Keratinocyte (primary cell): ENCODE results near the gene SRRT. TPM values are rescaled to one million over a fixed set of nuclear protein-coding genes. Genes with fewer than 3 reads are reported as not detected.

Source experiments
- DNase-seq: peaks from one replicate; pipeline ENCODE4 v3.0.0-alpha.2; 2011; ENCODE audit warnings: low read depth, missing footprints, low spot score
- FAIRE-seq: peaks from 2 replicates; lab custom pipeline; 2011; peaks lifted over from hg19 to GRCh38; lab: Jason Lieb, UNC
- H2AFZ ChIP-seq: 2 replicates; pipeline ENCODE4 v1.6.0; 2012; ENCODE audit warnings: low read length, control low read depth, inconsistent platforms; ENCODE audit not compliant: control insufficient read depth
- H3K27ac ChIP-seq: 2 replicates; pipeline ENCODE4 v1.5.1; 2011; ENCODE audit warnings: low read length; ENCODE audit not compliant: control insufficient read depth, insufficient read depth
- H3K27me3 ChIP-seq: 3 replicates; pipeline ENCODE4 v1.6.0; 2011; ENCODE audit warnings: low read length; ENCODE audit not compliant: control insufficient read depth, insufficient read depth; ENCODE audit errors: extremely low read depth
- H3K36me3 ChIP-seq, 2 experiments: 2 replicates in 1 of 2; 3 replicates in 1 of 2; pipeline ENCODE4 v1.5.1; 2011; ENCODE audit warnings: low read length in 2 of 2, mild to moderate bottlenecking in 1 of 2; ENCODE audit not compliant: control insufficient read depth in 2 of 2, insufficient read depth in 2 of 2; ENCODE audit errors: extremely low read depth in 1 of 2
- H3K4me1 ChIP-seq: 3 replicates; pipeline ENCODE4 v1.5.1; 2011; ENCODE audit warnings: low read length; ENCODE audit not compliant: control insufficient read depth, insufficient read depth; ENCODE audit errors: extremely low read depth
- H3K4me2 ChIP-seq: 3 replicates; pipeline ENCODE4 v1.6.0; 2011; ENCODE audit warnings: low read depth, low read length; ENCODE audit not compliant: control insufficient read depth, insufficient read depth; ENCODE audit errors: extremely low read depth
- H3K4me3 ChIP-seq, 3 experiments: fragments of 200-600 bp in 1 of 3; sonication (generic) in 1 of 3; 2 replicates in 2 of 3; 3 replicates in 1 of 3; pipeline ENCODE4 v1.5.1; 2011 to 2016; ENCODE audit warnings: low read length in 3 of 3, mild to moderate bottlenecking in 3 of 3, control low read depth in 2 of 3, inconsistent platforms in 1 of 3, low read depth in 1 of 3, mixed read lengths in 1 of 3, mixed run types in 1 of 3, moderate library complexity in 1 of 3; ENCODE audit not compliant: control insufficient read depth in 2 of 3, insufficient read depth in 2 of 3; ENCODE audit errors: extremely low read depth in 1 of 3
- H3K79me2 ChIP-seq: 2 replicates; pipeline ENCODE4 v1.6.0; 2012; ENCODE audit warnings: low read length; ENCODE audit not compliant: control insufficient read depth, insufficient read depth
- H3K9ac ChIP-seq: 3 replicates; pipeline ENCODE4 v1.6.0; 2011; ENCODE audit warnings: low read length; ENCODE audit not compliant: control insufficient read depth, insufficient read depth; ENCODE audit errors: extremely low read depth
- H3K9me1 ChIP-seq: 3 replicates; pipeline ENCODE4 v1.6.0; 2011; ENCODE audit warnings: low read length; ENCODE audit not compliant: control insufficient read depth, insufficient read depth; ENCODE audit errors: extremely low read depth
- H3K9me3 ChIP-seq: 2 replicates; pipeline ENCODE4 v1.5.1; 2012; ENCODE audit warnings: low read depth, low read length; ENCODE audit not compliant: control insufficient read depth
- H4K20me1 ChIP-seq: 3 replicates; pipeline ENCODE4 v1.6.0; 2011; ENCODE audit warnings: low read length; ENCODE audit not compliant: control insufficient read depth, insufficient read depth; ENCODE audit errors: extremely low read depth
- CTCF ChIP-seq, 3 experiments: IDR thresholded peaks in 1 of 3; conservative IDR thresholded peaks in 1 of 3; optimal IDR thresholded peaks in 1 of 3; 2 replicates in 2 of 3; 3 replicates in 1 of 3; pipeline versions ENCODE3 to v1.5.1; 2011; ENCODE audit warnings: low read length in 3 of 3, mild to moderate bottlenecking in 3 of 3, moderate library complexity in 2 of 3, control low read depth in 1 of 3, inconsistent platforms in 1 of 3; ENCODE audit not compliant: insufficient read depth in 2 of 3; ENCODE audit errors: extremely low read depth in 1 of 3
- EZH2 ChIP-seq: IDR thresholded peaks from one replicate; pipeline ENCODE4 v1.6.1; 2012; ENCODE audit warnings: inconsistent platforms, mild to moderate bottlenecking, low read length, moderate library complexity
- dilution Hi-C: fragments of 300-500 bp; cut with MboI; formaldehyde crosslinking; loops from one replicate; pipeline ENCODE4 v1.7.0; 2020; ENCODE audit warnings: low sequenced_read_pairs; ENCODE audit not compliant: extremely low pct_ligation_motif_present
- polyA plus RNA-seq, 5 experiments: library from polyadenylated mRNA; depleted of rRNA in 3 of 5; stranded (reverse) in 3 of 5; stranded (forward) in 1 of 5; unstranded in 1 of 5; fragments of >200 nt; gene quantifications; 1 replicate in 1 of 5; 2 replicates in 3 of 5; 3 replicates in 1 of 5; pipeline versions ENCODE4 v1.2.1 to v1.2.3, GENCODE V29; 2011 to 2012; ENCODE audit warnings: missing spikeins in 2 of 5, low read depth in 1 of 5, low replicate concordance in 1 of 5

Gene SRRT
- polyA plus RNA-seq, 1 donor (not counting 4 experiments of a cell fraction or from before 2014, with no cell fraction given): 42.2 TPM

- peak overlapping the region; percentile 83 for H3K4me2 ChIP-seq
- H3K4me3 ChIP-seq: no peak overlapping the region
- dilution Hi-C loops: no loop called here
- peak; percentile 91 for FAIRE-seq
- TF ChIP-seq EZH2: no peak
- TF ChIP-seq CTCF (optimal IDR thresholded peaks at IDR 0.05 in 1 of 3, IDR thresholded peaks at IDR 0.05 in 1 of 3, conservative IDR thresholded peaks at IDR 0.05 in 1 of 3; ENCODE audit: extremely low read depth in 1 of 3, insufficient read depth in 2 of 3, low read length in 3 of 3): no peak
- peak; percentile 69 for DNase-seq
- peaks cover 2% of the 10 kb centered on the region for H4K20me1 ChIP-seq
- H3K27ac ChIP-seq: peak overlapping the region; percentile 71
- H3K9ac ChIP-seq: no peak overlapping the region
- peaks cover 29% of the 10 kb centered on the region for H3K27me3 ChIP-seq
- H3K36me3 ChIP-seq: peaks cover 13 to 20% of the 10 kb centered on the region in 2 experiments
- peaks cover 40% of the 10 kb centered on the region for H3K4me1 ChIP-seq
- no peaks in the 10 kb centered on the region for H3K9me1 ChIP-seq
- no peak overlapping the region for H2AFZ ChIP-seq
- H3K9me3 ChIP-seq: no peaks in the 10 kb centered on the region
- peaks cover 24% of the 10 kb centered on the region for H3K79me2 ChIP-seq
Measured at GRCh38 chr7:100891568-100892247, 16.8 kb downstream of the SRRT start.

GRCh38 chr7:100892364-100893317, 17.7 kb downstream of the SRRT start:
- no peak for TF ChIP-seq EZH2
- no peak for TF ChIP-seq CTCF (optimal IDR thresholded peaks at IDR 0.05 in 1 of 3, IDR thresholded peaks at IDR 0.05 in 1 of 3, conservative IDR thresholded peaks at IDR 0.05 in 1 of 3; ENCODE audit: extremely low read depth in 1 of 3, insufficient read depth in 2 of 3, low read length in 3 of 3)
- Histone ChIP-seq H3K79me2 (peaks cover 18% of the 10 kb centered on the region), H3K27ac (no peak overlapping the region), H3K4me1 (peaks cover 37% of the 10 kb centered on the region), H3K9me1 (no peaks in the 10 kb centered on the region), H3K4me2 (no peak overlapping the region), H4K20me1 (peaks cover 2% of the 10 kb centered on the region), H3K36me3 (peaks cover 6 to 11% of the 10 kb centered on the region in 2 experiments), H2AFZ (no peak overlapping the region), H3K9me3 (no peaks in the 10 kb centered on the region), H3K9ac (no peak overlapping the region), H3K4me3 (no peak overlapping the region), H3K27me3 (peaks cover 36% of the 10 kb centered on the region)
- DNase-seq (no peak), FAIRE-seq (no peak)
- dilution Hi-C loops: no loop called here
